Mucosa of stomach (tissue), 1 donor: Measurements from ENCODE around the gene NTPCR.

Source experiments
- H3K27me3 ChIP-seq: one replicate; pipeline ENCODE4 v1.7.0; 2013; ENCODE audit warnings: mild to moderate bottlenecking, low read length; ENCODE audit not compliant: control insufficient read depth, insufficient read depth
- H3K36me3 ChIP-seq: one replicate; pipeline ENCODE4 v1.7.0; 2013; ENCODE audit warnings: low read length; ENCODE audit not compliant: control insufficient read depth, insufficient read depth
- H3K4me1 ChIP-seq: one replicate; pipeline ENCODE4 v1.7.0; 2013; ENCODE audit warnings: mild to moderate bottlenecking, low read length; ENCODE audit not compliant: control insufficient read depth, insufficient read depth
- H3K4me3 ChIP-seq: one replicate; pipeline ENCODE4 v1.7.0; 2013; ENCODE audit warnings: low read length
- H3K9ac ChIP-seq: one replicate; pipeline ENCODE4 v1.7.0; 2013; ENCODE audit warnings: mild to moderate bottlenecking, low read length, moderate library complexity
- H3K9me3 ChIP-seq: one replicate; pipeline ENCODE4 v1.7.0; 2013; ENCODE audit warnings: mild to moderate bottlenecking, low read length, moderate library complexity; ENCODE audit not compliant: control insufficient read depth
- donor health status: Pancreatic carcinoma.

NTPCR gene

GRCh38 chr1:233012021-233012420, 61.6 kb downstream of the NTPCR start:
- H3K9ac ChIP-seq, result no peak overlapping the region
- no peaks in the 10 kb centered on the region for H3K4me1 ChIP-seq
- H3K27me3 ChIP-seq, result no peaks in the 10 kb centered on the region
- H3K36me3 ChIP-seq, result no peaks in the 10 kb centered on the region
- H3K4me3 ChIP-seq, result no peak overlapping the region
- no peaks in the 10 kb centered on the region for H3K9me3 ChIP-seq

DNA sequence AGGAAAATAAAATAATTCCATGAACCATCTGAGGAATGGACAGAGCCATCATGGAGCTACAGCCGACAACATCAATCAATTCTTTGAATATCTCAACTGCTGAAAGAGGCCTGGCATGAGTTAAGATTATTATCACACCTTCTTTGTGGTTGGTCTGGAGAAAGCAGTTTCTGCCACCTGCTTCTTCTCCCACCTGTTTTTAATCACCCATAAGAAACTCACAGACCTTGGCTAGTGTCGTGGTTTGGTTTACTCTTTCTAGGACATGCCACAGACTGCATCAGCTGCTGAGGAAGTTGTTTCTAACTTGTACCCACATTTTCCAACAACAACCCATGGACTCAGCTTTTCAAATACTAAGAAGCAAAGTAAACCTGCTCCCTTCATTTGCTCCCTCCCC, 65.6 kb downstream of the NTPCR start:
- H3K4me1 ChIP-seq, result peaks cover 12% of the 10 kb centered on the region
- no peak overlapping the region for H3K4me3 ChIP-seq
- no peaks in the 10 kb centered on the region for H3K36me3 ChIP-seq
- H3K9ac ChIP-seq, result no peak overlapping the region
- H3K27me3 ChIP-seq, result no peaks in the 10 kb centered on the region
- no peaks in the 10 kb centered on the region for H3K9me3 ChIP-seq

GRCh38 chr1:233016798-233017197, 66.4 kb downstream of the NTPCR start:
- Histone ChIP-seq H3K4me3 (no peak overlapping the region), H3K9ac (no peak overlapping the region), H3K36me3 (no peaks in the 10 kb centered on the region), H3K4me1 (peaks cover 12% of the 10 kb centered on the region), H3K27me3 (no peaks in the 10 kb centered on the region), H3K9me3 (no peaks in the 10 kb centered on the region)

DNA sequence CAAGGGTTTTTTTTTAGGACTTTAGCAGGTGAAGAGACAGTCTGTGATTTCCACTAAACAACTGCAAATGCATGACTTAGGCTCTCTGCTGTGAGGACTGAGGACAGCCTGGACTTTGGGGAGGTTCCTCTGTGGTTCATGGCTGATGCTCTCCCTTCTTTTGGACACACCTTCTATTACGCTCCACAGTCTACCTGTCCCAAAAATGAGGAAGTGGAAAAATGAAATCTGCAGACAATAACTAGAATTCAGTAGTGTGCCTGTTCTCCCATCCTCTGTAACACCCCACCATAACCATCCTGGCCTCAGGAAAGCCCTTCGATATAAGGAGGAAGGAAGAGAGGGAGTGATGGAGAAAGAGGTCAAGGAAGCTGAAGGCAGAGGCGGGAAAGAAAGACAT, 68.7 kb downstream of the NTPCR start:
- Histone ChIP-seq H3K36me3 (no peaks in the 10 kb centered on the region), H3K9ac (no peak overlapping the region), H3K9me3 (no peaks in the 10 kb centered on the region), H3K4me3 (no peak overlapping the region), H3K4me1 (peaks cover 12% of the 10 kb centered on the region), H3K27me3 (no peaks in the 10 kb centered on the region)

DNA sequence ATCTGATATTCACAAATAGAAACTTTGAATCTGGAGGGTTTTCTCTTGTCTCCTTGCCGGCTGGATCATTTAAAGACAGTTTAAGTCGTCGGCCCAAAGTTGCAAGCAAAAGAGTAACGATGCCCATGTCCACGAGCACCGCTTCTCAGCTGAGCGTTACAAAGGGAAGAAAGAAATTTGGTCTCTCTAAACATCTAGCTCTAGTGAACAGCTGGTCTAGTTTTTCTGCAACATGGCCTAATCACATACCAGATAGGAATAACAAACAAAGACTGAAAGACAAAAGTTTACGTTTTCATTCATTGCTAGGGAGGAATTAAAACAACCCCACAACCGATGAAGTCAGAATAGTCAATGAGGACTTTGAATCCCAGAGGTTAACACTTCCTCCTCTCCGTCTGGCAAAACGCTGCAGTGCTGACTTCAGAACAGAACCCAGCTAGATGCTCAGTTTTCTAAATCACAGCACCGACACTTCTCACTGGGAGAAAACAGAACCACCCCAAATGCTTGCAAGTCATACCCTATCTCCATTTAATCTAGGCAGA, 69.4 kb downstream of the NTPCR start:
- Histone ChIP-seq H3K9ac (no peak overlapping the region), H3K9me3 (no peaks in the 10 kb centered on the region), H3K27me3 (no peaks in the 10 kb centered on the region)

DNA sequence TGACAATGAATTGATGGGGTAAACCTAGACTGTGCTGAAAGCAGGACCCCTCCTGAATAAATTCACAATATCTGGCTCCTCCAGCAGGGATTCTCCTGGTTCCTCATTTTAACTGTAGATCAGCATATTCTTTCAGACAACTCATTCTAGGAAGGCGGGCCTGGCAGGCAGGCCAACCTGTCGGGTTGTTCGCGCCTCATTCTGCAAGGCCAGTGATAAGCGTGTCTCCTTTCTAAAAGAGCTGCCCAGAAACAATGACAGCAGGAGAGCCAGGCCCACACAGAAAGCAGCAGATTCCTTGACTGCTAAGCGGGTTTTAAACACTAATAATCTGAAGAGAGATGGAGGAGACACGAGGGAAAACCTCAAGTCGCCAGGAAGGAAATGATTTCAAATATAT, 70.0 kb downstream of the NTPCR start:
- no peaks in the 10 kb centered on the region for H3K36me3 ChIP-seq
- no peak overlapping the region for H3K9ac ChIP-seq

More for the DNA sequence above, 69.4 kb downstream of the NTPCR start:
- H3K4me3 ChIP-seq, result no peak overlapping the region
- H3K4me1 ChIP-seq, result peaks cover 12% of the 10 kb centered on the region
- H3K36me3 ChIP-seq, result no peaks in the 10 kb centered on the region

DNA sequence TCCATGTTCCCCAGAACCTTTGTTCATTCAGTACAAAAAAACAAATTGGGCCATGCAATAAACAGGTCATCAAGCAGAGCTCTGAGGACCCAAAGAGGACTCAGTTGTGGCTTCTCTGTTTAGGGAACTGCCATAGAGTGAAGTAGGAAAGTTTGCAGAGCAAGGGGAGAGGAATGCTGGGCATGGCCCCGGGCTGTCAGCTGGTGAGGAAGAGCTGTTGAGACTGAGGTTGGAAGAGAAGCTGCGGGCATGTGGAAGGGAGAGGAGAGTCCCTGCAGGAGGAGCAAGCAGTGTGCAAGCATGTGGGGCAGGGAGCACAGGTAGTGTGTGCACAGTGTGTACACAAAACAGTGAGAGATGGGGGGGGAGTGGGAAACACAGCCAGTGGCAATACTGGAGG, 71.8 kb downstream of the NTPCR start:
- Histone ChIP-seq H3K4me1 (peaks cover 12% of the 10 kb centered on the region), H3K4me3 (no peak overlapping the region), H3K36me3 (no peaks in the 10 kb centered on the region), H3K27me3 (no peaks in the 10 kb centered on the region), H3K9me3 (no peaks in the 10 kb centered on the region), H3K9ac (no peak overlapping the region)

More for the DNA sequence above, 70.0 kb downstream of the NTPCR start:
- no peaks in the 10 kb centered on the region for H3K9me3 ChIP-seq
- peaks cover 12% of the 10 kb centered on the region for H3K4me1 ChIP-seq
- no peaks in the 10 kb centered on the region for H3K27me3 ChIP-seq
- H3K4me3 ChIP-seq, result no peak overlapping the region

- Histone ChIP-seq H3K4me1 (peaks cover 12% of the 10 kb centered on the region), H3K9me3 (no peaks in the 10 kb centered on the region), H3K36me3 (no peaks in the 10 kb centered on the region), H3K4me3 (no peak overlapping the region), H3K9ac (no peak overlapping the region), H3K27me3 (no peaks in the 10 kb centered on the region)
Observed at GRCh38 chr1:233024199-233024598, 73.8 kb downstream of the NTPCR start.

DNA sequence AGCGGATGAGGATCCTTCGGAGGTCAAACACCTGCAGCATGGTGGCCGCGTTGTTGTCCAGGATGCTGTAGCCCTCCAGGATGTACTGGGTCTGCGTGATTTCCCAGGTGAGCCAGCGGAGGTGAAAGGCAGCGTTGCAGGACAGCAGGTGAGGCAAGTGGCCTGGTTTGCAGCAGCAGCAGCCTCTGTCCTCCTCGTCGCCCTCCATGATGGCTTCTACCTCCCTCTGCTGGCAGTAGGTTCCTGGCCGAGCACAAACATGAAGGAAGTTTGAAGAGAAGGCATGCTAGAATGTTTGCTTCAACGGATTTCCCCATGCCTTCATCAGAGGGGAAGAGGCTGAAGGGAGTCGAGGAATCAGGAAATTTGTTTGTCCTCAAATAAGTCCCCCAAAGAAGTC, 74.7 kb downstream of the NTPCR start:
- peaks cover 5% of the 10 kb centered on the region for H3K4me1 ChIP-seq
- no peak overlapping the region for H3K9ac ChIP-seq
- no peaks in the 10 kb centered on the region for H3K27me3 ChIP-seq
- H3K4me3 ChIP-seq, result no peak overlapping the region
- H3K36me3 ChIP-seq, result no peaks in the 10 kb centered on the region
- no peaks in the 10 kb centered on the region for H3K9me3 ChIP-seq

DNA sequence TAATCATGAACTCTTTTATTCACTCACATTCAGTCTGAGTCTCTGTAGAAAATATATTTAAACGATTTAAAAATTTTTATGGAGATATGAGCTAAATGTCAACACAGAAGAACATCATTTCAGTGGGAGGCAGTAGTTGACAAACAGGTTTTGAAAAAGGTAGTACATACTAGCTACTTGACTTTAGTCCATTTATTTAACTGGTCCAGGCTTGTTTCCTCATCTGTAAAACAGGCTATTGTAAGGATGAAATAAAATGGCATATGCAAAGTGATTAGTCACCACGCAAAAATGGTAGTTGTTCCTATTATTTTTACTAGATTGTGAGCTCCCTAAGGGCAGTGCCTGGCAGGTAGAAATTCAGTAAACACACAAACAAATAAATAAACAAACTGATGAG, 75.2 kb downstream of the NTPCR start:
- Histone ChIP-seq H3K4me1 (peaks cover under 1% of the 10 kb centered on the region), H3K4me3 (no peak overlapping the region), H3K9ac (no peak overlapping the region), H3K27me3 (no peaks in the 10 kb centered on the region), H3K9me3 (no peaks in the 10 kb centered on the region), H3K36me3 (no peaks in the 10 kb centered on the region)

DNA sequence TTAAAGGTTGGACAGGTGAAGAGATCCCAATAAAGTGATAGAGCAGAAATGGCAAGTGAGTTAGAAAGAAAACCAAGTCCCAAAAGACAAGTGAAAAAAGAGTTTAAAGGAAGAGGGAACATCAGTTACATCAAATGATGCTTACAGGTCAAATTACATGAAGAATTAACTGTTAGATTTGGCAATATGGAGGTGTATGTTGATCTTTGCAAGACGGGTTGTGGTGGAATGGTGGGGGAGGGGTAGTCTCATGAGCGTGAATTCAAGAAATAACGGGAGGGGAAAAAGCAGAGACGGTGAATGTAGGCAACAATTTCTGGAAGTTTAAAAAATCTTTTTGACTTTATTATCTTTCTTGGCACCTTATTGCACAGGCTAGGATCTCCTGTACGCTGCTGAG, 76.6 kb downstream of the NTPCR start:
- Histone ChIP-seq H3K4me3 (no peak overlapping the region), H3K9ac (no peak overlapping the region), H3K4me1 (no peaks in the 10 kb centered on the region), H3K36me3 (no peaks in the 10 kb centered on the region), H3K9me3 (no peaks in the 10 kb centered on the region), H3K27me3 (no peaks in the 10 kb centered on the region)

- Histone ChIP-seq H3K9ac (no peak overlapping the region), H3K4me3 (no peak overlapping the region), H3K9me3 (no peaks in the 10 kb centered on the region), H3K36me3 (no peaks in the 10 kb centered on the region), H3K4me1 (peaks cover 13% of the 10 kb centered on the region), H3K27me3 (no peaks in the 10 kb centered on the region)
Observed at GRCh38 chr1:233031521-233031920, 81.1 kb downstream of the NTPCR start.

GRCh38 chr1:233032916-233033315, 82.5 kb downstream of the NTPCR start:
- H3K36me3 ChIP-seq, result no peaks in the 10 kb centered on the region
- H3K4me1 ChIP-seq, result peaks cover 13% of the 10 kb centered on the region
- H3K4me3 ChIP-seq, result no peak overlapping the region
- H3K27me3 ChIP-seq, result no peaks in the 10 kb centered on the region
- no peak overlapping the region for H3K9ac ChIP-seq
- H3K9me3 ChIP-seq, result no peaks in the 10 kb centered on the region
